CD14-positive monocyte (primary cell): ENCODE measurements around the gene EARS2. TPM values are rescaled to one million over a fixed set of nuclear protein-coding genes. Genes with fewer than 3 reads are reported as not detected.

Experiments used
- DNase-seq, 3 donors: peaks; one replicate each; pipeline ENCODE4 v3.0.0-alpha.2; 2011 to 2022
- H2AFZ ChIP-seq: 2 replicates; pipeline ENCODE4 v1.6.0; 2012; ENCODE audit warnings: mild to moderate bottlenecking, low read depth, low read length, inconsistent platforms; ENCODE audit not compliant: insufficient read depth, poor library complexity, severe bottlenecking
- H3K27ac ChIP-seq, 2 donors: 1 replicate in 1 of 2; 2 replicates in 1 of 2; pipeline ENCODE4 v1.5.1; 2012 to 2013; ENCODE audit warnings: low read length in 2 of 2, control low read depth in 1 of 2, inconsistent platforms in 1 of 2, low read depth in 1 of 2, mild to moderate bottlenecking in 1 of 2
- H3K27me3 ChIP-seq, 2 donors: one replicate each; pipeline versions ENCODE4 v1.6.0 to v1.6.1; 2011 to 2013; ENCODE audit warnings: low read length in 2 of 2; ENCODE audit not compliant: control insufficient read depth in 2 of 2, insufficient read depth in 2 of 2
- H3K36me3 ChIP-seq, 2 donors: replicated peaks in 1 of 2; 1 replicate in 1 of 2; 2 replicates in 1 of 2; pipeline versions ENCODE4 v1.5.1 to v1.6.1; 2012 to 2013; ENCODE audit warnings: low read length in 2 of 2, control low read depth in 1 of 2, inconsistent platforms in 1 of 2, mild to moderate bottlenecking in 1 of 2; ENCODE audit not compliant: insufficient read depth in 2 of 2, control insufficient read depth in 1 of 2
- H3K4me1 ChIP-seq, 2 donors: 1 replicate in 1 of 2; 2 replicates in 1 of 2; pipeline versions ENCODE4 v1.5.1 to v1.6.1; 2012 to 2013; ENCODE audit warnings: low read length in 2 of 2, control low read depth in 1 of 2, inconsistent platforms in 1 of 2, mild to moderate bottlenecking in 1 of 2, moderate library complexity in 1 of 2; ENCODE audit not compliant: insufficient read depth in 2 of 2, control insufficient read depth in 1 of 2
- H3K4me2 ChIP-seq: replicated peaks from 2 replicates; pipeline ENCODE3; 2012; ENCODE audit warnings: low read length, moderate library complexity, mild to moderate bottlenecking; ENCODE audit not compliant: poor library complexity, severe bottlenecking; ENCODE audit errors: extremely low read depth
- H3K4me3 ChIP-seq, 3 experiments: fragments of 200-600 bp in 1 of 3; sonication (generic) in 1 of 3; replicated peaks in 1 of 3; 1 replicate in 2 of 3; 2 replicates in 1 of 3; pipeline ENCODE4 v1.5.1; 2011 to 2013; ENCODE audit warnings: low read length in 3 of 3, mild to moderate bottlenecking in 3 of 3, control low read depth in 2 of 3, low read depth in 2 of 3, inconsistent platforms in 1 of 3, moderate library complexity in 1 of 3
- H3K79me2 ChIP-seq: 2 replicates; pipeline ENCODE4 v1.6.0; 2012; ENCODE audit warnings: mild to moderate bottlenecking, control low read depth, inconsistent platforms, low read length, moderate library complexity; ENCODE audit not compliant: insufficient read depth
- H3K9ac ChIP-seq: 2 replicates; pipeline ENCODE4 v1.6.0; 2017; ENCODE audit warnings: low read length, mild to moderate bottlenecking; ENCODE audit not compliant: insufficient read depth, poor library complexity, severe bottlenecking
- H3K9me3 ChIP-seq, 2 donors: replicated peaks in 1 of 2; 1 replicate in 1 of 2; 2 replicates in 1 of 2; pipeline versions ENCODE4 v1.5.1 to v1.6.1; 2012 to 2013; ENCODE audit warnings: low read length in 2 of 2, control low read depth in 1 of 2; ENCODE audit not compliant: control insufficient read depth in 1 of 2, insufficient read depth in 1 of 2
- H4K20me1 ChIP-seq: 2 replicates; pipeline ENCODE4 v1.6.0; 2012; ENCODE audit warnings: mild to moderate bottlenecking, low read length, control low read depth, moderate library complexity; ENCODE audit not compliant: insufficient read depth
- H3K27ac Mint-ChIP-seq, 7 donors: one replicate each; pipeline ENCODE4 v1.8.0; 2020; ENCODE audit warnings: mild to moderate bottlenecking in 7 of 7, mixed read lengths in 7 of 7, moderate library complexity in 6 of 7, inconsistent platforms in 2 of 7
- H3K27me3 Mint-ChIP-seq, 3 donors: one replicate each; pipeline ENCODE4 v1.8.0; 2021 to 2022; ENCODE audit warnings: low read depth in 3 of 3, mild to moderate bottlenecking in 3 of 3, mixed read lengths in 3 of 3, moderate library complexity in 3 of 3, inconsistent platforms in 1 of 3
- H3K36me3 Mint-ChIP-seq, 2 donors: one replicate each; pipeline ENCODE4 v1.8.0; 2020; ENCODE audit warnings: mixed read lengths in 2 of 2, inconsistent platforms in 1 of 2, mild to moderate bottlenecking in 1 of 2
- H3K4me1 Mint-ChIP-seq: one replicate; pipeline ENCODE4 v1.8.0; 2020; ENCODE audit warnings: mild to moderate bottlenecking, mixed read lengths
- H3K4me3 Mint-ChIP-seq, 2 donors: one replicate each; pipeline ENCODE4 v1.8.0; 2020; ENCODE audit warnings: mild to moderate bottlenecking in 2 of 2, mixed read lengths in 2 of 2, moderate library complexity in 1 of 2
- H3K9me3 Mint-ChIP-seq, 7 donors: one replicate each; pipeline ENCODE4 v1.8.0; 2020 to 2022; ENCODE audit warnings: mixed read lengths in 7 of 7, mild to moderate bottlenecking in 6 of 7, moderate library complexity in 6 of 7, inconsistent platforms in 2 of 7
- CTCF ChIP-seq: fragments of 200-600 bp; IDR thresholded peaks from one replicate; pipeline ENCODE4 v1.8.0; 2022; ENCODE audit warnings: antibody characterized with exemption, mild to moderate bottlenecking
- WGBS: methylation state at CpG from one replicate; pipeline ENCODE4 v1.1.5; 2013; ENCODE audit warnings: missing lambda C conversion rate; ENCODE audit not compliant: insufficient coverage; 5-methylcytosine and 5-hydroxymethylcytosine counted together
- intact Hi-C, 2 donors: fragments of 100-400 bp; cut with micrococcal nuclease; formaldehyde crosslinking; loops; one replicate each; pipeline versions ENCODE4 v1.15.0 to v1.15.1; 2023
- polyA plus RNA-seq, 3 donors: library from polyadenylated mRNA; depleted of rRNA in 1 of 3; unstranded in 2 of 3; stranded (reverse) in 1 of 3; fragments of 300-500 nt in 2 of 3; fragments of >200 nt in 1 of 3; fragmentation: Illumina TruSeq in 2 of 3; gene quantifications; 1 replicate in 2 of 3; 2 replicates in 1 of 3; pipeline ENCODE4 v1.2.3, GENCODE V29; 2012 to 2021

EARS2 gene
- polyA plus RNA-seq, 3 donors, result 2.9 to 4.7 (median 4.2) TPM

- peaks cover 17% of the 10 kb centered on the region for H3K4me1 Mint-ChIP-seq
- Histone ChIP-seq H2AFZ (no peak overlapping the region), H3K79me2 (no peaks in the 10 kb centered on the region), H3K4me1 (peaks cover 11 to 14% of the 10 kb centered on the region in 2 donors), H3K27me3 (no peaks in the 10 kb centered on the region), H3K4me3 (no peak overlapping the region), H3K9me3 (no peaks in the 10 kb centered on the region), H3K4me2 (no peak overlapping the region), H3K36me3 (peaks cover 14 to 47% of the 10 kb centered on the region in 2 donors), H3K9ac (no peak overlapping the region), H3K27ac (no peak overlapping the region), H4K20me1 (no peaks in the 10 kb centered on the region)
- 38% methylated on average over 1 of the region's 3 CpGs for WGBS
- no peak for DNase-seq
- peaks cover 30 to 48% of the 10 kb centered on the region in 2 donors for H3K36me3 Mint-ChIP-seq
- no peak overlapping the region for H3K4me3 Mint-ChIP-seq
- no peaks in the 10 kb centered on the region for H3K27me3 Mint-ChIP-seq
- H3K9me3 Mint-ChIP-seq, result no peaks in the 10 kb centered on the region
- peak overlapping the region in 2 of 7 donors; percentile 15 to 20 for H3K27ac Mint-ChIP-seq
- intact Hi-C loops, result no loop called here
- TF ChIP-seq CTCF, result no peak
Measured at GRCh38 chr16:23537390-23537789, 19.8 kb downstream of the EARS2 start.

- Histone ChIP-seq H2AFZ (no peak overlapping the region), H3K4me1 (peaks cover 11 to 14% of the 10 kb centered on the region in 2 donors), H3K27ac (no peak overlapping the region), H3K9ac (no peak overlapping the region), H3K36me3 (peaks cover 19 to 55% of the 10 kb centered on the region in 2 donors), H3K4me3 (no peak overlapping the region), H3K9me3 (no peaks in the 10 kb centered on the region), H4K20me1 (no peaks in the 10 kb centered on the region), H3K27me3 (no peaks in the 10 kb centered on the region), H3K79me2 (no peaks in the 10 kb centered on the region), H3K4me2 (no peak overlapping the region)
- no CpG with 5 or more reads among the region's 2 CpGs for WGBS
- no peak overlapping the region for H3K4me3 Mint-ChIP-seq
- H3K27ac Mint-ChIP-seq, result no peak overlapping the region
- no peak for DNase-seq
- peaks cover 17% of the 10 kb centered on the region for H3K4me1 Mint-ChIP-seq
- no peaks in the 10 kb centered on the region for H3K27me3 Mint-ChIP-seq
- intact Hi-C loops, result no loop called here
- no peaks in the 10 kb centered on the region for H3K9me3 Mint-ChIP-seq
- peaks cover 31 to 46% of the 10 kb centered on the region in 2 donors for H3K36me3 Mint-ChIP-seq
- TF ChIP-seq CTCF, result no peak
Measured at GRCh38 chr16:23535901-23536300, 21.2 kb downstream of the EARS2 start.
